Measurements from ENCODE around the gene MIGA2.

Gene MIGA2

GRCh38 chr9:129076640-129077037, 40.2 kb downstream of the MIGA2 start:
- no peak for DNase-seq

- no peak for DNase-seq
These were observed 40.8 kb downstream of the MIGA2 start for GRCh38 chr9:129077236-129077635.

GRCh38 chr9:129078691-129079503, 42.5 kb downstream of the MIGA2 start:
- DNase-seq, result no peak

GRCh38 chr9:129079829-129080228, 43.4 kb downstream of the MIGA2 start:
- no peak for DNase-seq

GRCh38 chr9:129080298-129080600, 43.8 kb downstream of the MIGA2 start:
- DNase-seq, result no peak

- DNase-seq, result peak; percentile 95
These were observed 44.4 kb downstream of the MIGA2 start, which contains the start of gene DOLPP1 for GRCh38 chr9:129080601-129081387. DOLPP1 (plus strand) TSS chr9:129081111; CDS start chr9:129081132, 21 bp downstream.

- no peak for DNase-seq
These were observed 45.0 kb downstream of the MIGA2 start for GRCh38 chr9:129081388-129081904.

- no peak for DNase-seq
These were observed 47.7 kb downstream of the MIGA2 start for GRCh38 chr9:129084087-129084486.

- no peak for DNase-seq
These were observed 52.8 kb downstream of the MIGA2 start for GRCh38 chr9:129089246-129089645.

- DNase-seq, result no peak
These were observed 57.4 kb downstream of the MIGA2 start for GRCh38 chr9:129093602-129094386.

- no peak for DNase-seq
These were observed 58.2 kb downstream of the MIGA2 start for GRCh38 chr9:129094387-129095169.

GRCh38 chr9:129095170-129095667, 58.8 kb downstream of the MIGA2 start:
- DNase-seq, result no peak

- no peak for DNase-seq
These were observed 59.5 kb downstream of the MIGA2 start for GRCh38 chr9:129095908-129096307.

GRCh38 chr9:129097671-129098306, 61.4 kb downstream of the MIGA2 start:
- DNase-seq, result no peak

- DNase-seq, result no peak
These were observed 61.9 kb downstream of the MIGA2 start for GRCh38 chr9:129098328-129098727.

GRCh38 chr9:129100383-129101169, 64.2 kb downstream of the MIGA2 start:
- no peak for DNase-seq

GRCh38 chr9:129101279-129101678, 64.9 kb downstream of the MIGA2 start:
- DNase-seq, result no peak

GRCh38 chr9:129102095-129102525, 65.7 kb downstream of the MIGA2 start:
- no peak for DNase-seq

GRCh38 chr9:129102791-129103594, 66.6 kb downstream of the MIGA2 start:
- peak; percentile 42 for DNase-seq

- no peak for DNase-seq
These were observed 67.2 kb downstream of the MIGA2 start for GRCh38 chr9:129103595-129103965.
